Spleen (tissue), 11 donors: Measurements from ENCODE around the gene COL21A1. TPM values are rescaled to one million over a fixed set of nuclear protein-coding genes. Genes with fewer than 3 reads are reported as not detected.

ENCODE experiments used
- DNase-seq: peaks from one replicate; pipeline ENCODE4 v3.0.0-alpha.2; 2020
- H3K27ac ChIP-seq, 8 donors: fragments of 200-600 bp; sonication (generic) in 7 of 8; 1 replicate in 4 of 8; 2 replicates in 4 of 8; pipeline versions ENCODE4 v1.5.0 to v1.8.0; 2016 to 2021; ENCODE audit warnings: inconsistent platforms in 4 of 8, mild to moderate bottlenecking in 4 of 8, moderate library complexity in 1 of 8
- H3K27me3 ChIP-seq, 7 donors: fragments of 200-600 bp; sonication (generic) in 6 of 7; replicated peaks in 1 of 7; 1 replicate in 4 of 7; 2 replicates in 3 of 7; pipeline versions ENCODE4 v1.5.0 to v1.8.0; 2016 to 2021; ENCODE audit warnings: inconsistent platforms in 3 of 7, mild to moderate bottlenecking in 1 of 7
- H3K36me3 ChIP-seq, 6 donors: fragments of 200-600 bp; sonication (generic) in 5 of 6; 1 replicate in 4 of 6; 2 replicates in 2 of 6; pipeline versions ENCODE4 v1.5.0 to v1.8.0; 2016 to 2021; ENCODE audit warnings: inconsistent platforms in 2 of 6
- H3K4me1 ChIP-seq, 6 donors: fragments of 200-600 bp; sonication (generic) in 5 of 6; 1 replicate in 3 of 6; 2 replicates in 3 of 6; pipeline versions ENCODE4 v1.5.0 to v1.8.0; 2016 to 2021; ENCODE audit warnings: inconsistent platforms in 3 of 6
- H3K4me3 ChIP-seq, 8 donors: fragments of 200-600 bp; sonication (generic) in 7 of 8; 1 replicate in 4 of 8; 2 replicates in 4 of 8; pipeline versions ENCODE4 v1.5.0 to v1.8.0; 2016 to 2021; ENCODE audit warnings: inconsistent platforms in 4 of 8, mild to moderate bottlenecking in 4 of 8, moderate library complexity in 2 of 8
- H3K9me3 ChIP-seq, 8 donors: fragments of 200-600 bp; sonication (generic) in 7 of 8; 1 replicate in 4 of 8; 2 replicates in 4 of 8; pipeline versions ENCODE4 v1.5.0 to v1.8.0; 2016 to 2021; ENCODE audit warnings: inconsistent platforms in 4 of 8
- CTCF ChIP-seq, 11 experiments: fragments of 200-600 bp in 7 of 11; fragments of 450-650 bp in 4 of 11; sonication (generic) in 4 of 11; IDR thresholded peaks in 8 of 11; conservative IDR thresholded peaks in 3 of 11; 1 replicate in 7 of 11; 2 replicates in 4 of 11; pipeline versions ENCODE4 v1.4.0 to v1.8.0; 2016 to 2021; ENCODE audit warnings: antibody characterized with exemption in 11 of 11, inconsistent platforms in 4 of 11, mild to moderate bottlenecking in 1 of 11
- POLR2A ChIP-seq, 3 donors: fragments of 450-650 bp; IDR thresholded peaks; one replicate each; pipeline ENCODE4 v1.5.1; 2017; ENCODE audit warnings: antibody characterized with exemption in 3 of 3, mild to moderate bottlenecking in 1 of 3
- POLR2AphosphoS5 ChIP-seq, 3 donors: sonication (generic); formaldehyde crosslinking; IDR thresholded peaks; one replicate each; pipeline ENCODE4 v1.5.1; 2017; ENCODE audit warnings: antibody characterized with exemption in 3 of 3
- WGBS, 5 donors: extraction: QIAGEN DNeasy Blood & Tissue Kit in 3 of 5; methylation state at CpG; one replicate each; pipeline versions ENCODE4 v1.1.5 to v1.1.7; 2013 to 2018; 5-methylcytosine and 5-hydroxymethylcytosine counted together
- intact Hi-C: fragments of 100-400 bp; cut with DNase I; formaldehyde crosslinking; loops from one replicate; pipeline ENCODE4 v1.15.0; 2023; ENCODE audit warnings: low total_unique reads
- polyA plus RNA-seq, 3 donors: library from polyadenylated mRNA; stranded (reverse); fragments of 200-250 nt; gene quantifications; one replicate each; pipeline ENCODE4 v1.2.1, GENCODE V29; 2013
- total RNA-seq, 7 donors: library from RNA; depleted of rRNA in 3 of 7; stranded (reverse); fragments of >200 nt in 3 of 7; fragmentation: NEBNext Ultra II Directional in 4 of 7; extraction: Animal tissue kit (Norgen Biotek cat#: 25700) in 4 of 7; gene quantifications; one replicate each; pipeline versions ENCODE4 v1.1.0 to v1.2.1, GENCODE V29; 2016 to 2021
- donor health status: healthy with polysubstance abuse.
- donor health status: DM: no; HTN: no; CAD: no; lungs with moderate emphysema.
- donor health status: DM: no; HTN: no; CAD: no.
- donor health status: Bipolar disorder and iron deficiency.
- donor health status: healthy.
- donor health status: DM: no; HTN: no; CAD: no.
- donor health status: DM: yes; HTN: yes; CAD: no.

The COL21A1 gene
- total and polyA plus RNA-seq, 10 donors = 0.13 to 2.9 (median 0.60) TPM

- intact Hi-C loops = no loop called here
- no peak for DNase-seq
- H3K36me3 ChIP-seq = no peaks in the 10 kb centered on the region
- H3K9me3 ChIP-seq = no peaks in the 10 kb centered on the region
- H3K27ac ChIP-seq = no peak overlapping the region
- H3K4me3 ChIP-seq = no peak overlapping the region
- peaks cover 0 to 14% (median 0%) of the 10 kb centered on the region in 6 donors for H3K4me1 ChIP-seq
- peaks cover 0 to 23% (median 7%) of the 10 kb centered on the region in 7 donors for H3K27me3 ChIP-seq
- TF ChIP-seq POLR2A (IDR thresholded peaks at IDR 0.05) (no peak), CTCF (IDR thresholded peaks at IDR 0.05 in 8 of 11, conservative IDR thresholded peaks at IDR 0.05 in 3 of 11) (no peak), POLR2AphosphoS5 (IDR thresholded peaks at IDR 0.05) (no peak)
- 54 to 70% (median 68%) methylated on average over 5 of the region's 5 CpGs for WGBS, 5 donors
These were observed 869 bp downstream of the COL21A1 start for GRCh38 chr6:56246541-56246880.

GRCh38 chr6:56245903-56246351 lies 1.5 kb downstream of the COL21A1 start:
- H3K36me3 ChIP-seq = no peaks in the 10 kb centered on the region
- H3K4me3 ChIP-seq = no peak overlapping the region
- TF ChIP-seq CTCF (IDR thresholded peaks at IDR 0.05 in 8 of 11, conservative IDR thresholded peaks at IDR 0.05 in 3 of 11) (no peak), POLR2A (IDR thresholded peaks at IDR 0.05) (no peak), POLR2AphosphoS5 (IDR thresholded peaks at IDR 0.05) (no peak)
- no peak for DNase-seq
- WGBS, 5 donors = 35 to 67% (median 41%) methylated on average over 2 of the region's 2 CpGs
- intact Hi-C loops = no loop called here
- peaks cover 0 to 23% (median 7%) of the 10 kb centered on the region in 7 donors for H3K27me3 ChIP-seq
- peaks cover 0 to 14% (median 0%) of the 10 kb centered on the region in 6 donors for H3K4me1 ChIP-seq
- no peaks in the 10 kb centered on the region for H3K9me3 ChIP-seq
- no peak overlapping the region for H3K27ac ChIP-seq

- TF ChIP-seq POLR2AphosphoS5 (IDR thresholded peaks at IDR 0.05) (no peak), CTCF (IDR thresholded peaks at IDR 0.05 in 8 of 11, conservative IDR thresholded peaks at IDR 0.05 in 3 of 11) (no peak), POLR2A (IDR thresholded peaks at IDR 0.05) (no peak)
- 92 to 96% (median 95%) methylated on average over 3 of the region's 3 CpGs for WGBS, 5 donors
- no peak for DNase-seq
- intact Hi-C loops = no loop called here
- Histone ChIP-seq H3K27me3 (peaks cover 0 to 23% (median 7%) of the 10 kb centered on the region in 7 donors), H3K4me3 (no peak overlapping the region), H3K27ac (no peak overlapping the region), H3K9me3 (no peaks in the 10 kb centered on the region), H3K4me1 (peaks cover 0 to 14% (median 0%) of the 10 kb centered on the region in 6 donors), H3K36me3 (no peaks in the 10 kb centered on the region)
These were observed 2.7 kb downstream of the COL21A1 start for GRCh38 chr6:56244528-56245253.

GRCh38 chr6:56244089-56244488 lies 3.3 kb downstream of the COL21A1 start:
- Histone ChIP-seq H3K4me3 (no peak overlapping the region), H3K9me3 (no peaks in the 10 kb centered on the region), H3K27me3 (peaks cover 0 to 23% (median 7%) of the 10 kb centered on the region in 7 donors), H3K36me3 (no peaks in the 10 kb centered on the region), H3K4me1 (peaks cover 0 to 14% (median 0%) of the 10 kb centered on the region in 6 donors), H3K27ac (no peak overlapping the region)
- DNase-seq = no peak
- intact Hi-C loops = no loop called here
- TF ChIP-seq CTCF (IDR thresholded peaks at IDR 0.05 in 8 of 11, conservative IDR thresholded peaks at IDR 0.05 in 3 of 11) (no peak), POLR2AphosphoS5 (IDR thresholded peaks at IDR 0.05) (no peak)
